ENCODE results near the gene MCRIP1. TPM values are rescaled to one million over a fixed set of nuclear protein-coding genes. Genes with fewer than 3 reads are reported as not detected.
A peak's percentile ranks its signal among the peaks of the same experiment; 100 is the strongest.

MCRIP1 gene
- total and polyA plus RNA-seq, 2 of the 13 experiments (the other 11 are each of a cell fraction or from before 2014, with no cell fraction given) = 79.7 to 84.9 TPM

GRCh38 chr17:81871387-81872230, 38.5 kb upstream of the MCRIP1 start (continued):
- TF ChIP-seq, protein P1, sequence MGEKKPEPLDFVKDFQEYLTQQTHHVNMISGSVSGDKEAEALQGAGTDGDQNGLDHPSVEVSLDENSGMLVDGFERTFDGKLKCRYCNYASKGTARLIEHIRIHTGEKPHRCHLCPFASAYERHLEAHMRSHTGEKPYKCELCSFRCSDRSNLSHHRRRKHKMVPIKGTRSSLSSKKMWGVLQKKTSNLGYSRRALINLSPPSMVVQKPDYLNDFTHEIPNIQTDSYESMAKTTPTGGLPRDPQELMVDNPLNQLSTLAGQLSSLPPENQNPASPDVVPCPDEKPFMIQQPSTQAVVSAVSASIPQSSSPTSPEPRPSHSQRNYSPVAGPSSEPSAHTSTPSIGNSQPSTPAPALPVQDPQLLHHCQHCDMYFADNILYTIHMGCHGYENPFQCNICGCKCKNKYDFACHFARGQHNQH (CRISPR knock-in tag; IDR thresholded peaks at IDR 0.05) = peak; percentile 78; the same call in 1 of the 2 replicates
- 0 out of 2 replicates have a peak, but pooled peaks have one; percentile 16 for TF ChIP-seq ZNF335 (CRISPR knock-in tag; IDR thresholded peaks at IDR 0.05)
- no peak; the same call in 1 of the 2 replicates for TF ChIP-seq XBP1 (CRISPR knock-in tag; IDR thresholded peaks at IDR 0.05)
- peak; percentile 89 for TF ChIP-seq ZSCAN20 (CRISPR knock-in tag; IDR thresholded peaks at IDR 0.05; ENCODE audit: borderline replicate concordance)
- TF ChIP-seq, protein P2, sequence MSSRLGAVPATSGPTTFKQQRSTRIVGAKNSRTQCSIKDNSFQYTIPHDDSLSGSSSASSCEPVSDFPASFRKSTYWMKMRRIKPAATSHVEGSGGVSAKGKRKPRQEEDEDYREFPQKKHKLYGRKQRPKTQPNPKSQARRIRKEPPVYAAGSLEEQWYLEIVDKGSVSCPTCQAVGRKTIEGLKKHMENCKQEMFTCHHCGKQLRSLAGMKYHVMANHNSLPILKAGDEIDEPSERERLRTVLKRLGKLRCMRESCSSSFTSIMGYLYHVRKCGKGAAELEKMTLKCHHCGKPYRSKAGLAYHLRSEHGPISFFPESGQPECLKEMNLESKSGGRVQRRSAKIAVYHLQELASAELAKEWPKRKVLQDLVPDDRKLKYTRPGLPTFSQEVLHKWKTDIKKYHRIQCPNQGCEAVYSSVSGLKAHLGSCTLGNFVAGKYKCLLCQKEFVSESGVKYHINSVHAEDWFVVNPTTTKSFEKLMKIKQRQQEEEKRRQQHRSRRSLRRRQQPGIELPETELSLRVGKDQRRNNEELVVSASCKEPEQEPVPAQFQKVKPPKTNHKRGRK (CRISPR knock-in tag; IDR thresholded peaks at IDR 0.05) = no peak; the same call in 1 of the 2 replicates
- TF ChIP-seq, protein P3, sequence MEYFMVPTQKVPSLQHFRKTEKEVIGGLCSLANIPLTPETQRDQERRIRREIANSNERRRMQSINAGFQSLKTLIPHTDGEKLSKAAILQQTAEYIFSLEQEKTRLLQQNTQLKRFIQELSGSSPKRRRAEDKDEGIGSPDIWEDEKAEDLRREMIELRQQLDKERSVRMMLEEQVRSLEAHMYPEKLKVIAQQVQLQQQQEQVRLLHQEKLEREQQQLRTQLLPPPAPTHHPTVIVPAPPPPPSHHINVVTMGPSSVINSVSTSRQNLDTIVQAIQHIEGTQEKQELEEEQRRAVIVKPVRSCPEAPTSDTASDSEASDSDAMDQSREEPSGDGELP (IDR thresholded peaks at IDR 0.05; ENCODE audit: borderline replicate concordance, low read depth) = peak; percentile 9; the same call in 1 of the 2 replicates
- peak; percentile 96 for TF ChIP-seq ZNF607 (CRISPR knock-in tag; IDR thresholded peaks at IDR 0.05; ENCODE audit: borderline replicate concordance)
- TF ChIP-seq ZNF138 (CRISPR knock-in tag; IDR thresholded peaks at IDR 0.05; ENCODE audit: low read depth) = peak; percentile 98
- peak; percentile 93; the same call in 1 of the 2 replicates for TF ChIP-seq ZNF556 (CRISPR knock-in tag; IDR thresholded peaks at IDR 0.05; ENCODE audit: borderline replicate concordance)
- TF ChIP-seq ZSCAN29 (CRISPR knock-in tag; conservative IDR thresholded peaks at IDR 0.05) = peak; percentile 64; the same call in 1 of the 2 replicates
- TF ChIP-seq ZNF446 (CRISPR knock-in tag; IDR thresholded peaks at IDR 0.05) = peak; percentile 99
- peak; percentile 89 for TF ChIP-seq FOXC1 (CRISPR knock-in tag; IDR thresholded peaks at IDR 0.05; ENCODE audit: borderline replicate concordance)
- TF ChIP-seq, protein P4, sequence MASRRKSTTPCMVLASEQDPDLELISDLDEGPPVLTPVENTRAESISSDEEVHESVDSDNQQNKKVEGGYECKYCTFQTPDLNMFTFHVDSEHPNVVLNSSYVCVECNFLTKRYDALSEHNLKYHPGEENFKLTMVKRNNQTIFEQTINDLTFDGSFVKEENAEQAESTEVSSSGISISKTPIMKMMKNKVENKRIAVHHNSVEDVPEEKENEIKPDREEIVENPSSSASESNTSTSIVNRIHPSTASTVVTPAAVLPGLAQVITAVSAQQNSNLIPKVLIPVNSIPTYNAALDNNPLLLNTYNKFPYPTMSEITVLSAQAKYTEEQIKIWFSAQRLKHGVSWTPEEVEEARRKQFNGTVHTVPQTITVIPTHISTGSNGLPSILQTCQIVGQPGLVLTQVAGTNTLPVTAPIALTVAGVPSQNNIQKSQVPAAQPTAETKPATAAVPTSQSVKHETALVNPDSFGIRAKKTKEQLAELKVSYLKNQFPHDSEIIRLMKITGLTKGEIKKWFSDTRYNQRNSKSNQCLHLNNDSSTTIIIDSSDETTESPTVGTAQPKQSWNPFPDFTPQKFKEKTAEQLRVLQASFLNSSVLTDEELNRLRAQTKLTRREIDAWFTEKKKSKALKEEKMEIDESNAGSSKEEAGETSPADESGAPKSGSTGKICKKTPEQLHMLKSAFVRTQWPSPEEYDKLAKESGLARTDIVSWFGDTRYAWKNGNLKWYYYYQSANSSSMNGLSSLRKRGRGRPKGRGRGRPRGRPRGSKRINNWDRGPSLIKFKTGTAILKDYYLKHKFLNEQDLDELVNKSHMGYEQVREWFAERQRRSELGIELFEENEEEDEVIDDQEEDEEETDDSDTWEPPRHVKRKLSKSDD (CRISPR knock-in tag; IDR thresholded peaks at IDR 0.05; ENCODE audit: low read depth) = peak; percentile 96; the same call in 1 of the 2 replicates
- TF ChIP-seq MNT (IDR thresholded peaks at IDR 0.05) = peak; percentile 60; the same call in 1 of the 2 replicates
- TF ChIP-seq, protein P5, sequence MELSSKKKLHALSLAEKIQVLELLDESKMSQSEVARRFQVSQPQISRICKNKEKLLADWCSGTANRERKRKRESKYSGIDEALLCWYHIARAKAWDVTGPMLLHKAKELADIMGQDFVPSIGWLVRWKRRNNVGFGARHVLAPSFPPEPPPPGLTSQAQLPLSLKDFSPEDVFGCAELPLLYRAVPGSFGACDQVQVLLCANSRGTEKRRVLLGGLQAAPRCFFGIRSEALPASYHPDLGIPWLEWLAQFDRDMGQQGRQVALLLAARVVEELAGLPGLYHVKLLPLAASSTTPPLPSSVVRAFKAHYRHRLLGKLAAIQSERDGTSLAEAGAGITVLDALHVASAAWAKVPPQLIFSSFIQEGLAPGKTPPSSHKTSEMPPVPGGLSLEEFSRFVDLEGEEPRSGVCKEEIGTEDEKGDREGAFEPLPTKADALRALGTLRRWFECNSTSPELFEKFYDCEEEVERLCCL (CRISPR knock-in tag; IDR thresholded peaks at IDR 0.05; ENCODE audit: borderline replicate concordance) = no peak
